HG03457 (cell line): ENCODE data around the gene SH3RF3.

Experiments used
- ATAC-seq: cut with Tn5 transposase; IDR thresholded peaks from one replicate; pipeline ENCODE4 v1.9.1; 2021; ENCODE audit warnings: moderate number of reproducible peaks; ENCODE audit not compliant: unreplicated experiment

SH3RF3 gene

GRCh38 chr2:109384308-109385271 is 255.6 kb downstream of the SH3RF3 start:
- ATAC-seq, result no peak

- no peak for ATAC-seq
Observed at GRCh38 chr2:109385506-109385905, 256.5 kb downstream of the SH3RF3 start.

GRCh38 chr2:109386004-109386695 is 257.1 kb downstream of the SH3RF3 start:
- no peak for ATAC-seq

DNA sequence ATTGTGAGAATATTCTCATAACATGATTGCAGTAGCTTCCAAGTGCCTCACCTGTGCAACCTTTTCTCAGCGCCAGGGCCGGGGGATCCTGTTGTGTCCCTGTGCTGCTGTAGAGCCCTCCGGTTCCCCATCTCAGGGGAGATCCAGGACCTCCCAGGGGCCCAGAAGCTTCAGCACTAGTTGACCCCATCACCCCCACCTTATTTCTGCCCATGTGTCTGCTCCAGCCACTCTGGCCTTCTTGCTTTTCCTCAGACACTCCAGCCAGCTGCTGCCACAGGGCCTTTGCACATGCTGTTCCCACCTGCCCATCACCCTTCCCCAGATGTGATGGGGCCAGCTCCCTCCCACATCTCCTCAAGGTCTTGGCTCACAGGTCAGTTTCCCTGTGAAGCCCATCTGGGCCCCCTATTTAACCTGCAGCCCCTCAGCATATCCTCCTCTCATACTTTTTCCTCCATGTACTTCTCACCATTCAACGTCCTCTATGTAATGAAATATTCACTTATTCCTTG is 258.3 kb downstream of the SH3RF3 start:
- no peak for ATAC-seq

GRCh38 chr2:109387778-109388469 is 258.9 kb downstream of the SH3RF3 start:
- ATAC-seq, result no peak

DNA sequence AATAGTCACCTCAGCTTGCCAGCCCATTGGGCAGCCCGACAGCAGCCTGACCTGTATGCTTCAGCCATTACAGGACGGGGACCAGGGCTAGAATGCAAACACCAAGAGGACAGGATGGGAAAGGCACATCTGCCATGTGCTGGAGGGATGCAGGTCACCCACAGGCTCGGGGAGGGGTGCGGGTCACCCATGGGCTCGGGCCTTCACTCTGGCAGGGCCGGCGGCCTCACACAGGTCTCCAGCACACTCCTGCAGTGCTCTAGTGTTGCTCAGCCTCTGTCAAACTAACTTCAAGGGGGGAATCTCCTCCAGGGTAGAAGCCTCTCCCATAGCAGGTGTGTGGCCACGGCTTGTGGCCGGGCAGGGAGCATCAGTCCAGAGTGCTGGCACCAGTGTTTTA is 262.2 kb downstream of the SH3RF3 start:
- ATAC-seq, result no peak

- no peak for ATAC-seq
Observed at GRCh38 chr2:109392140-109392539, 263.1 kb downstream of the SH3RF3 start.

- no peak for ATAC-seq
Observed at GRCh38 chr2:109392816-109393661, 264.0 kb downstream of the SH3RF3 start.

DNA sequence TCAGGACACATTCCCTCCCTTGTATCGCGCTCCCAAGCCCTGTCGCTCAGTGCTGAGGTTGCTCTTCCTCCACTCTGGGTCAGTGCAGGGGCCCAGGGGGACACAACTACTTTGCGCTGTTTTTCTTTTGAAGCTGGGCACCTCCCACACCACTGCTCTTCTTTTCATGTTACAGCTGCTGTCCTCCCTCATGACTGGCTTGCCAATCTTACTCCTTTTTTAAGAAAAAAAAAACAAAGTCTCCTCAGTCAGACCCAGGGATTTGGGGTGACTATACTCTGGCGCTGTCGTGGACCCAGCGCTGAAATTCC is 264.6 kb downstream of the SH3RF3 start:
- ATAC-seq, result no peak

DNA sequence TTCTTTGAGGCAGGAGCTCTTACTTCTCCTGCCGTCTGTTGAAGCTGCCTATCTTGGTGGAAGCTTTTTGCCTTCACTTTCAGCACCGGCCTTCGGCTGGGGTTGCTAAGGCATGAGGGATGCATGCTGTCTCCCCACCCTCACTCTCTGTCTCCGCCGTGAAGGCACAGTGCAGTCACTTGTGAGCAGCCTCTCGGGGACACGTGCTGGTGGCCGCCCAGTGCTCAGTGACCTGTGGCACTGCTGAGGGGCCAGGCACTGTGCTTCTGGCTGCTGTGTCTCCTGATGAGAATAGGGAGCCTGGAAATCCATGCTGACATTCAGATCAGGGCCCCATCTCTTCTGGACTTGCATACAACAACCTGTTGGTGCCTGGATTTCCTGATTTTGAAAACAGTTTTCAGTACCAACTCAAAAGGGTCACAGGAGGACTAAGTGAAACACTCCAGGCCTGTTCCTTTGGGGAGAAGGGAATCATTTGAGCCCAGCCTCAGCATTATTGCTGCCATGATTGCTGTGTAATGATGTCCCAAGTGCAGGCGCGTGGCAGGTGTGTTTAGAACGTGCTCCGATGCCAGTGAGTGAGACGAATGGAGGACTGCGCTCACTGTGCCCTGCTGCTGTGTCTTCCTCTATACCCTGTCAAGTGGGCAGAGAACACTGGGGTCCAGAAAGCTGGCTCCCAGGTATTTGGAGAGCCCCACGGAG is 266.6 kb downstream of the SH3RF3 start:
- no peak for ATAC-seq

- no peak for ATAC-seq
Observed at GRCh38 chr2:109396202-109397180, 267.5 kb downstream of the SH3RF3 start.

GRCh38 chr2:109397893-109398292 is 268.9 kb downstream of the SH3RF3 start:
- no peak for ATAC-seq

- no peak for ATAC-seq
Observed at GRCh38 chr2:109398366-109399015, 269.5 kb downstream of the SH3RF3 start.

GRCh38 chr2:109399066-109399465 is 270.1 kb downstream of the SH3RF3 start:
- ATAC-seq, result no peak

- ATAC-seq, result no peak
Observed at GRCh38 chr2:109400102-109400501, 271.1 kb downstream of the SH3RF3 start.

DNA sequence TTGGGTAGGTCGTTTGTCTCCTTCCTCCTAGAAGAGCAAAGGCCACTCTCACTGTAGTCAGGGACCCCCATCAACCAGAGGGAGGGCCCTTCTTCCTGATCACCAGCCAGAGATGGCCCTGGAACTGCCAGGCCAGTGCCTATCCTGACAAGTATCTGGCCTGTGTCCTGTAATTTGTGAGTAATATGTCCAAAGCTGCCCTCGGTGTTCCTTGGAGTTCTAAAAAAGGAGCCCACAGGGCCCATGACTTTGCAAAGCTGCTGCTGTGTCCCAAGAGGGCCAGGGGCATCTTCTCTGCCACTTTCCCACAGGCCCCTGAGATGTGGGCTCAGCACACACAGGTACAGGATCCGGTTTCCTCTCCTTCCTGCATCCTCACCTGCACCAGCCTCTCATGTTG is 272.4 kb downstream of the SH3RF3 start:
- ATAC-seq, result no peak

GRCh38 chr2:109402180-109402579 is 273.2 kb downstream of the SH3RF3 start:
- no peak for ATAC-seq
